ENCODE measurements around the gene NDUFAB1. TPM values are rescaled to one million over a fixed set of nuclear protein-coding genes. Genes with fewer than 3 reads are reported as not detected.

Gene NDUFAB1
- total and polyA plus RNA-seq, 2 of the 13 experiments (the other 11 are each of a cell fraction or from before 2014, with no cell fraction given): 221 to 601 TPM

DNA sequence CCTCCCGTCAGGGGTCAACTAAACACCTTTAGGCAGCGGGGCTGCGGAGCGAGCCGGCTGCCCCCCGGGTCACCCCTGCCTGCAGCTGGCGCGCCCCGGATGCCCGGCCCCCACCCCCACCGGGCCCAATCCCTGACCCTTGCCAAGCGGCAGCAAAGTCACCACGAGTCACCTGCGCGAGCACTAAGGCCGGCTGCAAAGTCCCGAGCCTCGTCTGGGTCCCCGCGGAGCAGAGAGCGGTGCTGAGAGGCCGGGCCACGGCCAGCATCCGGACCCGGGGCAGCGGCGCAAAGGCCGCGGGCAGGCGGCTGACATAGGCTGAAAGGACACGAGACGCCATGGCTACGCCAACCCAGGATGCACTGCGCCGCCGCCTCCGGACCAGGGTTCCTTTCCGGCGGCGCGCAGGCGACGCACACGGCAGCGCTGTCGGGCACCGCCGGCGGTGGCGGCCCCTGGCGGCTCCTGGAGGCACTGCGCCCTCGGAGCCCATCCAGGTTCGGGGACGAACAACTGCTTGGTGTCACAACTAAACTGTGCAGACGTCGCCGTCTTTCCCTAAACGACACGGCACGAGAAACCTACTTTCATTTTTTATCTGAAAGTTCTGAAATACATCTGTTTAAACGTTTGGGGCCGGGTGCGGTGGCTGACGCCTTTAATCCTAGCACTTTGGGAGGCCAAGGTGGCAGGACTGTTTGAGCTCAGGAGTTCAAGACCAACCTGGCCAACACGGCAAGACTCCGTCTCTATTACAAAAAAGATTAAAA lies at the start of gene NDUFAB1 (continued):
- TF ChIP-seq RFX5 (IDR thresholded peaks at IDR 0.05; ENCODE audit: low read depth, low read length): no peak
- TF ChIP-seq MBD4 (IDR thresholded peaks at IDR 0.05; ENCODE audit: borderline replicate concordance, low read length): no peak
- TF ChIP-seq ZNF354B (CRISPR knock-in tag; IDR thresholded peaks at IDR 0.05): peak; percentile 42; the same call in 1 of the 2 replicates
- peak; percentile 96; the same call in 1 of the 2 replicates for TF ChIP-seq ZNF788 (CRISPR knock-in tag; IDR thresholded peaks at IDR 0.05; ENCODE audit: borderline replicate concordance)
- TF ChIP-seq CAMTA2 (CRISPR knock-in tag; IDR thresholded peaks at IDR 0.05; ENCODE audit: borderline replicate concordance): peak; percentile 93; the same call in 1 of the 2 replicates
- TF ChIP-seq MAFK (conservative IDR thresholded peaks at IDR 0.05 in 1 of 2, IDR thresholded peaks at IDR 0.05 in 1 of 2; ENCODE audit: low read length in 2 of 2): no peak; a peak in 1 of 4 replicates
- no peak for TF ChIP-seq SMARCE1 (IDR thresholded peaks at IDR 0.05; ENCODE audit: borderline replicate concordance)
- peak; percentile 75 for TF ChIP-seq RXRA (CRISPR knock-in tag; IDR thresholded peaks at IDR 0.05)
- peak; percentile 96 for TF ChIP-seq HNRNPLL (IDR thresholded peaks at IDR 0.05; ENCODE audit: low read depth, low read length, poor library complexity, severe bottlenecking)
- TF ChIP-seq ARID2 (CRISPR knock-in tag; IDR thresholded peaks at IDR 0.05; ENCODE audit: borderline replicate concordance): peak; percentile 79; the same call in 1 of the 2 replicates
- TF ChIP-seq ZNF44 (CRISPR knock-in tag; IDR thresholded peaks at IDR 0.05): no peak
- TF ChIP-seq PHB2 (IDR thresholded peaks at IDR 0.05; ENCODE audit: partially characterized antibody): no peak
- peak; percentile 100 for TF ChIP-seq ZMYM4 (CRISPR knock-in tag; IDR thresholded peaks at IDR 0.05)
- peak; percentile 96 for TF ChIP-seq ZSCAN21 (CRISPR knock-in tag; IDR thresholded peaks at IDR 0.05; ENCODE audit: borderline replicate concordance)
- peak; percentile 83 for TF ChIP-seq RNF2 (conservative IDR thresholded peaks at IDR 0.05; ENCODE audit: low read depth)
- peak; percentile 88 for TF ChIP-seq ZNF121 (CRISPR knock-in tag; IDR thresholded peaks at IDR 0.05)
- peak; percentile 98 for TF ChIP-seq ARID4A (CRISPR knock-in tag; IDR thresholded peaks at IDR 0.05; ENCODE audit: borderline replicate concordance)
- peak; percentile 58; the same call in 1 of the 2 replicates for TF ChIP-seq ZNF773 (CRISPR knock-in tag; IDR thresholded peaks at IDR 0.05; ENCODE audit: borderline replicate concordance)
- TF ChIP-seq KDM5A (IDR thresholded peaks at IDR 0.05; ENCODE audit: borderline replicate concordance, low read length): peak; percentile 94
- TF ChIP-seq TFDP1 (CRISPR knock-in tag; IDR thresholded peaks at IDR 0.05; ENCODE audit: borderline replicate concordance): peak; percentile 85
- peak; percentile 71 for TF ChIP-seq ZNF253 (CRISPR knock-in tag; IDR thresholded peaks at IDR 0.05; ENCODE audit: borderline replicate concordance)
- TF ChIP-seq ZNF577 (CRISPR knock-in tag; IDR thresholded peaks at IDR 0.05; ENCODE audit: borderline replicate concordance, low read depth): no peak
- peak; percentile 68; the same call in 1 of the 2 replicates for TF ChIP-seq SOX5 (CRISPR knock-in tag; IDR thresholded peaks at IDR 0.05; ENCODE audit: borderline replicate concordance)
- 0 out of 2 replicates have a peak, but pooled peaks have one; percentile 47 for TF ChIP-seq ZFP36L1 (CRISPR knock-in tag; IDR thresholded peaks at IDR 0.05)
- TF ChIP-seq IKZF4 (CRISPR knock-in tag; IDR thresholded peaks at IDR 0.05; ENCODE audit: borderline replicate concordance, low read depth, not compliant biosample characterization): peak; percentile 88

All from HepG2 (cell line).